DMS53 treated with DMSO at 0.1 percent for 48 hours (cell line): Measurements from ENCODE around the gene GBP3.
"Not testable (repeated sequence)": the region's sequence is repeated elsewhere in the genome, so short reads cannot be mapped to it uniquely, and the experiment has no call there.

ENCODE experiments used
- DNase-seq: peaks from one replicate; lab custom pipeline; 2025; ENCODE audit not compliant: unreplicated experiment; lab: John Stamatoyannopoulos, UW

The GBP3 gene

DNA sequence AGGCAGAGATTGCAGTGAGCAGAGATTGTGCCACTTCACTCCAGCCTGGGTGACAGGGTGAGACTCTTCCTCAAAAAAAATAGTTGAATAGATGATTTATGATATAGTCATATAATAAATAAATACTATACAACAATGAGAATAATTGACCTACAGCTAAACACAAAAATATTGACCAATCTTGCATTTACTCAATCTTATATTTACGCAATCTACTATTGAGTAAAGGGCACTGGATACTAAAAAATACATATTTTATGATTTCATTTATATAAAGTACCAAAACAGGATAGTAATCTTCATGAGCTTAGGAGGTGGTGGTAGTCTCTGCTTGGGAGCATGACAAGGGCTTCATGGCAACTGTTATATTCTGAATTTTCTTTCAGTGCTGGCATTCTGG lies 19.1 kb upstream of the GBP3 start:
- DNase-seq, result no peak

DNA sequence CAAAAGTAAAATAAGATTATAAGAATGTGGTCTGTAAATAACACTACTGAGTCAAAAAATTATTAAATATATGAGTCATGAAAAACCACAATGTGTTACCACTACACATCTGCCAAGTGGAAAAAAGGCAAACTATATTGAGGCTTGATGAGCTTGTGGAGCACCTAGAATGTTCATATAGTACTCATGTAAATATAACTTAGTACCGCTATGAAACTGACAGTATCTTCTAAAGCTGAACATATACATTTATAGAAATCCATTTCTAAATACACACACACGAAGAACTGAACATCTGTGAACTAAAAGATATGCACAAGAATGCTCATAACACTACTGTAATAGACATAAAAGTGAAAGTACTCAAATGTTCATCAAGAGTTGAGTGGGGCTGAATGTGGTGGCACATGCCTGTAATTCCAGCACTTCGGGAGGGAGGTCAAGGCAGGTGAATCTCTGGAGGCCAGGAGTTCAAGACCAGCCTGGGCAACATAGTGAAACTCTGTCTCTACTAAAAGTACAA lies 18.5 kb upstream of the GBP3 start:
- no peak for DNase-seq

DNA sequence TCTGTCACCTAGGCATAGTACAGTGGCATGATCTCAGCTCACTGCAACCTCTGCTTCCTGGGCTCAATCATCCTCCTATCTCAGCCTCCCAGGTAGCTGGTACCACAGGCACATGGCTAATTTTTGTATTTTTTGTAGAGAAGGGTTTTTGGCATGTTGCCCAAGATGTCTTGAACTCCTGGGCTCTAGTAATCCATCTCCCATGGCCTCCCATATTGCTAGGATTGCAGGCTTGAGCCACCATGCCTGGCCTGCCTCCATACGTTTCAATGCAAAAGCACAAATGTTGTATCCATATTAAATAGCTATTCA lies 17.6 kb upstream of the GBP3 start:
- DNase-seq, result no peak

DNA sequence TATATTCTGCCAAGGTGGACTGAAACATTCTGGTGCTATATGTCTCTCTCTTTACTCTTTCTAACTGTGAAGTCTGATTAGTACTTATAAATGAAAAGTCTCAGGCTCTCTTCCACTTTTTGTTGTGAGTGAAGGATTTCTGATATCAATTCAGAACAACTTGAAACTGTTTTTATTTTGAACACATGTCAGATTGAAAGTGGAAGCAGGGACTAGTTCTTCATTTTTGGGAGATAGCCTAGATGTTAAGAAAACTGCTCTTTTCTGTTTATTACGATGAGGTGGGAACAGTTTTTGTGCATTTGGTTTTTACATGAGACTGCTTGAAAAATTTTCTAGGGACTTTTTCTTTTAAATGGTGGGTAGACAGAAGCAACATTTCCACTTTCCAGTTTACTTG lies 14.5 kb upstream of the GBP3 start:
- DNase-seq, result no peak

DNA sequence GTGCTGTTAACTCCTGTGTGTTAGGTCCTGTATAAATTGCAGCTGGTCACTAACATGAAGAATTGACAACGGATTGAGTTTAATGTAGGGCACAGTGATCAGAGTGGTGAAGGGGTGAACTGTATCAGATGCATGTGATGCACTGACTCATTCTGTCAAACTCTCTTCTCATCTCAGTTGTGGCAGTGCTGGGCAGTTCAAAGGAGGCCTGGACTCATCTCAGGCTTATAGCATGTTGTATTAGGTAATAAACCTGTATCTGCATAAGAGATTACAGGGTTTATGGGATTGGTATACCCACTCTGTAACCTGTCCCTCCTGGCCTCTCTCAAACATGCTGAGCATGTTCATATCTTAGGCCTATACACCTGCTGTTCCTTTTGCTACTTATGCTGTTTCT lies 12.4 kb upstream of the GBP3 start:
- no peak for DNase-seq

DNA sequence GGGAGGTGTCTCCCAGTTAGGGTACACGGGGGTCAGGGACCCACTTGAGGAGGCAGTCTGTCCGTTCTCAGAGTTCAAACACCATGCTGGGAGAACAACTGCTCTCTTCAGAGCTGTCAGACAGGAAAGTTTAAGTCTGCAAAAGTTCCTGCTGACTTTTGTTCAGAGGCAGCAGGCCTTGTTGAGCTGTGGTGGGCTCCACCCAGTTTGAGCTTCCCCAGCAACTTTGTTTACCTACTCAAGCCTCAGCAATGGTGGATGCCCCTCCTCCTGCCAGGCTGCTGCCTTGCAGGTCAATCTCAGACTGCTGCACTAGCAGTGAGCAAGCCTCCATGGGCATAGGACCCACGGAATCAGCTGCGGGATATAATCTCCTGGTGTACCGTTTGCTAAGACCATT lies 11.3 kb upstream of the GBP3 start:
- DNase-seq, result not testable (repeated sequence)

DNA sequence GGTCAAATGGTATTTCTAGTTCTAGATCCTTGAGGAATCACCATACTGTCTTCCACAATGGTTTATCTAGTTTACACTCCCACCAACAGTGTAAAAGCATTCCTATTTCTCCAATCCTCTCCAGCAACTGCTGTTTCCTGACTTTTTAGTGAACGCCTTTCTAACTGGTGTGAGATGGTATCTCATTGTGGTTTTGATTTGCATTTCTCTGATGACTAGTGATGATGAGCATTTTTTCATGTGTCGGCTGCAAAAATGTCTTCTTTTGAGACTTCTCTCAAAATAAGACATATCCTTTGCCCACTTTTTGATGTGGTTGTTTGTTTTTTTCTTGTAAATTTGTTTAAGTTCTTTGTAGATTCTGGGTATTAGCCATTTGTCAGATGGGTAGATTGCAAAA lies 6.4 kb upstream of the GBP3 start:
- not testable (repeated sequence) for DNase-seq

DNA sequence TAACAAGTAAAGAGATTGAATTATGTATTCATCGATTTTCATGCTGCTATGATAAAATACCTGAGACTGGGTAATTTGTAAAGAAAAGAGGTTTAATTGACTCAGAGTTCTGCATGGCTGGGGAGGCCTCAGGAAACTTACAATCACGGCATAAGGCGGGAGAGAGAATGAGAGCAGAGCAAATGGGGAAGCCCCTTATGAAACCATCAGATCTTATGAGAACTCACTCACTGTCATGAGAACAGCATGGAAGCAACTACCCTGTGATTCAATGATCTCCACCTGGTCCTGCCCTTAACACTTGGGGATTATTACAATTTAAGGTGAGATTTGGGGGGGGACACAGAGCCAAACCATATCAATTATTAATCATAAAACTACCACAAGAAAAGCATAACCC lies 3.3 kb upstream of the GBP3 start:
- no peak for DNase-seq

DNA sequence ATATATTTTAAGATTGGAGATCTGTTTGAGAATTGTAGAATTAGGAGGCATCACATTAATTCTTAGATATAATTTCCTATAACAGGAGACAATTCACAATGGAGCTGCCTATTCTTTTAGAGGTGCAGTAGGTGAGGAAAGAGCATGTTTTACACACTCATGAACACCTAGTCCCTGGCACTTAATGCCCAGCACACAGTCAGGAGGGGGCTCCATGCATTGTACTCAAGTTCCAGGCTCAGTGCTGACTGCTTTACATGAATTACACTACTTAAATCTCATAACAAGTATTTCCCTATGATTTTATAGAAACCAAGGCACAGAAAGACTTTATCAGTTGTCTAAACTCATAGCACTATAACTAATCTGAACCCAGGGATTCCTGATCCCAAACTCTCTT lies 360 bp upstream of the GBP3 start:
- no peak for DNase-seq

DNA sequence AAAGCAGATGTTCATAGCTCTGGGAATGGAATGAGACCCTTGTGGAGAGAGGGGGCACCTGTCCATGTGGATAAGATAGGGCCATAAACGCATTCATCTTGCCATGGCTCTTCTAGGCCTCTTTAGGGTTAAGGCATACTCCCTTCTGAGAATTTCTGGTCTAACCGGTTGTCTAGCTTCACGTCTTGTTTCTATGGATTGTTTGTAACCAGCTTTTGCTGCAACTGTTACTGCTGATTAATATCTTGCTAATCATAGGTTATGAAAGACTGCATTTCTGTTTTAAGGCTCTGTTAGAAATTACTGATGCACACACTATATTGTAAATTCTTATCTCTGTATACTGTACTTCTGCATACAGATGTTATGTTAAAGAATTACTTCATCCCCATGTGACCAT lies 4.3 kb downstream of the GBP3 start:
- DNase-seq, result not testable (repeated sequence)

DNA sequence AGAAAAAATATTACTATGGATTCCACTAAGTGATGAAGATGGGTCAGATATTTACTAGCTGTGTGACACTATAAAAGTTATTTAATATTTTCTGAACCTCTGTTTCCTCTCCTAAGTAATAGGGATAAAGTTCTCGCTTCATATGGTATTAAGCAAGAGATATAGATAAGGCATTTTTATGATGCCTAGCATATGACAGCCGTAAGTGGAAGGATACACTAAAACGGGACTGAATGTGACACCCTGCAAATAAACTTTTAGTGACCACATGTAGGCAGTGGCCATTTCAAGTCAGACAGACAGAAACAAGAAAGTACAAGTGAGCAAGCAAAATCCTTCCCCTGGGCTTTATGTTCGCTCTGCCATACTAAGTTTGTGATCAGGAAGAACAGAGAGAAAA lies 14.2 kb downstream of the GBP3 start:
- DNase-seq, result no peak

DNA sequence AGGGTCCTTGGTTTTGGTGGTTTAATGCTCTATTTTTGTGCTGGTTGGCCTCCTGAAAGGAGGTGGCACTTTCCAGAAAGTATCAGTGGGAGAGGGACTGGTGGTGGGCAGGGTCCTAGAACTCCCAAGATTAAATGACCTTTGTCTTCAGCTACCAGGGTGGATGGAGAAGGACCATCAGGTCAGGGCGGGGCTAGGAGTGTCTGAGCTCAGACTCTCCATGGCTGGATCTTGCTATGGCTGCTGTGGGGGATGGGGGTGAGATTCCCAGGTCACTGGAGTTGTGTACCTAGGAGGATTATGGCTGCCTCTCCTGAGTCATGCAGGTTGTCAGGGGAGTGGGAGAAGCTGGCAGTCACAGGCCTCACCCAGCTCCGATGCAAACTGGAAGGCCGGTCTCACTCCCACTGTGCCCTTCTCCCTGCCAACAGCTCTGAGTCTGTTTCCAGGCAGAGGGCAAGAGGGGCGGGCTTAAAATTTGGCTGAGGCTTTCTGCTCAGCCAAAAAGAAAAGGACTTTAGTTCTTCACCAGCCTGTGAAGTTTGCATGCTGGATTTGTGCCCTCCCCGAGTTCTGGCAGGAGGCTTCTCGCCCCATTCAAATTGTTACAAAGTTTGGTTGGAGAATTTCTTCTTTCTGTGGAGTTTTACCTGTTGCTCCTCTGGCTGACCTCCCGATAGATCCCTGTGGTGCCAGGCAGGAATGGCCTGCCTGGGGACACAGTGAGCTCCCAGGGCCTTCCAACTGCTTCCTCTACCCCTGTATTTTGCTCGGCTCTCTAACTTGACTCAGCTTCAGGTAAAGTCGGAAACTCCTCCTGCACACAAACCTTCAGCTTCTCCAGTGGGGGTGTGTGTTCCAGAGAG lies 17.1 kb downstream of the GBP3 start:
- DNase-seq, result no peak

DNA sequence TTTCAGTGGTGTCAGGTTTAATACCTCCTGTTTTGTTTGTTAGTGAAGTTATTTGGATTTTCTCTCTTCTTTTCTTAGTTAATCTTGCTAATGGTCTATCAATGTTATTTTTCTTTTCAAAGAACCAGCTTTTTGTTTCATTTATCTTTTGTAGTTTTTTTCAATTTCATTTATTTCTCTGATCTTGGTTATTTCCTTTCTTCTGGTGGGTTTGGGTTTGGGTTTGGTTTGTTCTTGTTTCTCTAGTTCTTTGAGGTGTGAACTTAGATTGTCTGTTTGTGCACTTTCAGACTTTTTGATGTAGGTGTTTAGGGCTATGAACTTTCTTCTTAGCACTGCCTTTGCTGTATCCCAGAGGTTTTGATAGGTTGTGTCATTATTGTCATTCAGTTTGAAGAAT lies 20.5 kb downstream of the GBP3 start:
- DNase-seq, result not testable (repeated sequence)

DNA sequence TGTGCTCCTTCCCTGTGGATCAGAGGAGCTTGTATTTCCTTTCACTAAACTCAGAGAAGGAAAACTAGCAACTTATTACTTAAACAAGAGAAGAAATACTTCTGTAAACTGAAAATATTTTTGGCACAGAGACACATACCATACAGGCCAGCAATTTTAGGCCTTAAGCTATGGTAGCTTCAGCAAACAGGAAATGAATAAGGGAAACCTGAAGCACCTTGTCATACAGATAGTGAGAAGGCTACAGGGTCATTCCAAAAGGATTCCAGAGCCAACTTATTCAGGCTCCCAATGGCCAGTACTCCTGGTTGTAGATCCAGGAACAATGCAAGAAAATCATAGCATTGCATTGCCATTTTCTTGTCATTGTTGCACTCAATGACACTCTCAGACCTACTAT lies 21.2 kb downstream of the GBP3 start:
- DNase-seq, result peak; percentile 33

DNA sequence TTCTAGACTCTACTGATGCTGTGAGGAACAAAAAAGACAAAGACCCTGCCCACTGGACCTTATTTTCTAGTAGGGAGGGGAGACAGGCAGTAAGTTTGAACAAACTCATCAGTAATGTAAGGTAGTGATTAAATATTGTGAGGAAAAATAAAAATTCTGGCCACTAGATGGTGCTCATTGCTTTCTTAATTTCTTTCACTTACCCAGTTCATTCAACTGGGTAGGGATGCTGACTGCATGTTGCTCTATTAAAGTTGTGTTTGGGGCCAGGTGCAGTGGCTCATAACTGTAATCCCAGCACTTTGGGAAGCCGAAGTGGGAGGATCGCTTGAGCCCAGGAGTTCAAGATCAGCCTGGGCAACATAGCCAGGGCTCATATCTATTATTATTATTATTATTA lies 23.9 kb downstream of the GBP3 start:
- DNase-seq, result peak; percentile 74

DNA sequence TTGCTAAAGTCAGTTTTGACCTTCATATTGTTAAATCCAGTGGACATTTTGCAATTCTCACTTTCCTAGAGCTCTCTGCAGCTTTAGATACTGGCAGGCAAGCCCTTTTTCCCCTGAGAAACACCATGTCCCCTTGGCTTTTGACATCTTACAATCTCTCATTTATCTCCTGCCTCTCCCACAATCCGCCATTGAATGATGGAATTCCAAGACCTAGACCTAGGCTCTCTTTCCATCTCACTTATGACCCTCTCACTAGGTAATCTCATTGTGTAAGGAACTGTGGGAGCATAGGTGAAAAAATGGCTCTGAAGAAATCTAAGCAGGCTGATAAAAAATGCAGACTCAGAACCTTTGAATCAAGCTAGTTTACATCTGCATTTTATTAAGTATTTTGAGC lies 32.2 kb downstream of the GBP3 start:
- no peak for DNase-seq

DNA sequence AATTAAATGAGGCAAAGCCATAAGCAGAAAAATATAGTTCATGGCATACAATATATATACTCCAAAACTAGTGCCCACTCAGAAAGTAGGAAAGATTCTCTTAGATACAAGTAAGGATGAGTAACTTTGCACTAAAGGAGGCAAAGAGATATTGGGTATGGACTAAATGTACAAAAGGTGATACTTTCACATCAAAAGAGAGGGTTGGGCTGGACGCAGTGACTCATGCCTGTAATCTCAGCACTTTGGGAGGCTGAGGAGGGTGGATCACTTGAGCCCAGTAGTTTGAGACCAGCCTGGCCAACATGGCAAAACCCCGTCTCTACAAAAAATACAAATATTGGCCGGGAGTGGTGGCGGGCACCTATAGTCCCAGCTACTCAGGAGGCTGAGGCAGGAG lies 37.0 kb downstream of the GBP3 start:
- DNase-seq, result no peak

DNA sequence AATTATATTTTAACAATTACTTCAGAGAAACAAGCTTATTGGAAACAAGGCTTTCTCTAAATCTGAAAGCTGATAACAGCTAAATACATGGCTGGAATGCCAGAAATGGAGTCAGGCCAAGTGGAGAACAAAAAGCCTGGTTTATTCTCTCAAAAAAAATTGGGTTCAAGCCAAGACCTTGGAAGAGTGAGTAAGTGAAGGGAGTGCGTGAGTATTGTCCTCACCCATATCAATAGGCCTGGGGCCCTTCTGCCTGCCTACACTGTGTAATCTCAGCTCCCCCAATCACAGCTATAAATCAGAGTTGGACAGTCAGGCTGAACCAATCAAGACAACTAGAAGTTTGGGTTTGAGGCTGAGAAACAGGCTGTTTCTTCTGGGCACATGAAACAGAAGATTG lies 37.6 kb downstream of the GBP3 start:
- no peak for DNase-seq

DNA sequence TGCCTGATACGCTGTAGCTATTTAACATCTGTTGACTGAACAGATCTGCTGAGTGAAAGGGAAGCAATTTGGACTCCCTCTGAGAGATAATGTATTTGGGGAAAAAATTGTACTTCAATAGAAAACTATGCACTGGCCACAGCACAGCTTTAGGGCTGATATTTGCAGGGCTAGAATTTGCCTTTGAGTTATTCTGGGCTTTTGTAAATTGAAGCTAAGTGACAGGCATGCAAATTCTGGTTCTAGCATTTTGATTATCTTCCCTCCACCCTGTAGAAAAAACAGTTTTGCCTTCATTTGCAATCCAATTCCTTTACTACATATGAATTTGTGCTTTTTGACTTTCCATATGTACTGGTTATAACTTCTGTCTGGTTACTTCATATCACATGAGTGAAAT lies 38.1 kb downstream of the GBP3 start:
- DNase-seq, result no peak

DNA sequence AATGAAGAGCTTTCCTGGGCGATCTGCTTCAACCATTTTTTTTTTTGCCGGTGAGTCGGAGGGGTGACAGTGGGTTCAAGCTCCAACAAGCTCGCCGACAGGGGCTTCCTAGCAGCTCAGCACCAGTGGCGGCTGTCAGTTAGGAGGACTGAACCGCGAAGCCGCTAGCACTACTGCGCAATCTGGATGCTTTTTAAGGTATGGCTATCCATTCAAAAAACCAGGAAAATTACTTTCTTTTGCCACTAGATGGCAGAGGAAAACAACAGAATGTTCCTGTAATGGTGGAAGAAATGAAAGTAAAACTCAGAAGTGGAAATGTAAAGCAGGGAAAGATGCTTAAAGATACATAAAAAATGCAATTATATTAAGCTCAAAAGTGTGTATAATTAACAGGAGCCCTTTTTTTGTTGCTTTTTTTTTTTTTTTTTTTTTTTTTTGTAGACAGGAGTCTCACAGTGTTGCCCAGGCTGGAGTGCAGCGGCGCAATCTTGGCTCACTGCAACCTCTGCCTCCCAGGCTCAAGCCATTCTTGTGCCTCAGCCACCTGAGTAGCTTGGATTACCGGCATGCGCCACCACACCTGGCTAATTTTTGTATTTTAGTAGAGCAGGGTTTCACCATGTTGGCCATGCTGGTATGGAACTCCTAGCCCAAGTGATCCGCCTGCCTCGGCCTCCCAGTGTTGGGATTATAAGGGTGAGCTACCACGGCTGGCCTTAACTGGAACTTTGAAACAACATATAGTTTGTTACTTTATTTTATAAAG lies 38.7 kb downstream of the GBP3 start:
- DNase-seq, result peak; percentile 81

DNA sequence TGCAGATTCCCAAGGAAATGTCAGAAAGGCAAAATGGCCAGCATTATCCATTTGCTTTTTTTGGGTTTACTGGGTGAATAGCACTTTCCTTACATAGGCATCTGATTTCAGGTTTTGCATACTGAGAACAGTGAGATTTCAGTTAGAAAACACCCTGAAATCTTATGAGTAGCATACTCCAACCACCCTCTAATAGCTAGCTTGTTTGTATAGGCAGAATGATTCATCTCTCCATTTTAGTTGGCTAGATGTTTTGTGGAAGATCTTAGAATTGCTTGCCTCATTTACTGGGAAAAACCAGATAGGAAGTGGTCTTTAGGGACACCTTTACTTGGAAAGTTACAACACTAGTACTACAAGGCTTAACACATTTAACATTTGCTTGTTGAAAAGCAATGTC lies 40.6 kb downstream of the GBP3 start:
- DNase-seq, result no peak

DNA sequence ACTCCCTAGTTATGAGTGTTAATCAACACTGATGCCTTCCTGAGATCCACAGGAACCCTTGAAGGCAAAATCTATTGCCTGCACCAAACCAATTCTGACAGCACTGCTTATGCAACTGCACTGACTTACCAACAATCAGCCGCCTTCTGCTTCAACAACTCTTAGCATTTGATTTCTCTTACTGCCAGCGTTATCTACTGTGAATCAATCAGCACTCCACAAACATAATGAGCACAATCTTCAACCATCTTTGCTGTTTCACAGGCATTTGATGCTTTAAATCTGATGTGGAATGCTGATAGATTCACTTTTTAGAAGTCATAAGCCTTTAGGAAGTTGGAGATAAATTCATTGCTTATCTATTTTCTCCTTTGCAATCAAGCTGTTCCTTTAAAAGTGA lies 41.2 kb downstream of the GBP3 start:
- DNase-seq, result not testable (repeated sequence)
